GM12878 (cell line): ENCODE results near the gene NPLOC4. TPM values are rescaled to one million over a fixed set of nuclear protein-coding genes. Genes with fewer than 3 reads are reported as not detected.
A peak's percentile ranks its signal among the peaks of the same experiment; 100 is the strongest.

Source experiments
- BACH1 ChIP-seq: fragments of 450-650 bp; IDR thresholded peaks from 2 replicates; pipeline ENCODE4 v1.6.1; 2017; ENCODE audit warnings: mild to moderate bottlenecking, borderline replicate concordance
- CBFB ChIP-seq: IDR thresholded peaks from 2 replicates; pipeline ENCODE4 v1.6.1; 2016; ENCODE audit warnings: antibody characterized with exemption, low read depth
- CBX3 ChIP-seq: fragments of 200-600 bp; sonication (generic); IDR thresholded peaks from 2 replicates; pipeline ENCODE4 v1.6.1; 2016; ENCODE audit warnings: low read depth, borderline replicate concordance
- CHD2 ChIP-seq: IDR thresholded peaks from 2 replicates; pipeline ENCODE4 v1.6.1; 2011; ENCODE audit warnings: low read depth, low read length, improper control_type of control experiment, borderline replicate concordance
- DPF2 ChIP-seq: fragments of 450-650 bp; IDR thresholded peaks from 2 replicates; pipeline ENCODE4 v1.6.1; 2017; ENCODE audit warnings: mild to moderate bottlenecking
- ESRRA ChIP-seq: IDR thresholded peaks from 2 replicates; pipeline ENCODE4 v1.6.1; 2012; ENCODE audit warnings: mild to moderate bottlenecking, low read length, improper control_type of control experiment
- HCFC1 ChIP-seq: fragments of 150-350 bp; IDR thresholded peaks from 2 replicates; pipeline ENCODE4 v1.6.1; 2014; ENCODE audit warnings: low read length
- KAT2A ChIP-seq: conservative IDR thresholded peaks from 2 replicates; pipeline ENCODE4 v1.6.1; 2011; ENCODE audit warnings: low read depth, low read length; ENCODE audit not compliant: control insufficient read depth
- LARP7 ChIP-seq: fragments of 450-650 bp; IDR thresholded peaks from 2 replicates; pipeline ENCODE4 v1.6.1; 2017; ENCODE audit warnings: mild to moderate bottlenecking
- PAX5 ChIP-seq: IDR thresholded peaks from 2 replicates; pipeline ENCODE4 v1.6.1; 2011; ENCODE audit warnings: low read depth, low read length, borderline replicate concordance
- POLR2AphosphoS2 ChIP-seq: IDR thresholded peaks from 2 replicates; pipeline ENCODE4 v1.6.1; 2011; ENCODE audit warnings: low read depth, mild to moderate bottlenecking, low read length, improper control_type of control experiment, moderate library complexity
- POLR2AphosphoS5 ChIP-seq: IDR thresholded peaks from 2 replicates; pipeline ENCODE4 v1.6.1; 2011; ENCODE audit warnings: mild to moderate bottlenecking, low read length, inconsistent platforms
- RB1 ChIP-seq: fragments of 450-650 bp; formaldehyde crosslinking; IDR thresholded peaks from 2 replicates; pipeline ENCODE4 v1.6.1; 2017; ENCODE audit warnings: mild to moderate bottlenecking, borderline replicate concordance
- SIN3A ChIP-seq: IDR thresholded peaks from 2 replicates; pipeline ENCODE4 v1.6.1; 2012; ENCODE audit warnings: low read depth, low read length, improper control_type of control experiment
- SMARCA5 ChIP-seq: fragments of 450-650 bp; IDR thresholded peaks from 2 replicates; pipeline ENCODE4 v1.6.1; 2017; ENCODE audit warnings: mild to moderate bottlenecking
- SMC3 ChIP-seq: IDR thresholded peaks from 2 replicates; pipeline ENCODE4 v1.6.1; 2011; ENCODE audit warnings: low read length, improper control_type of control experiment, borderline replicate concordance
- SP1 ChIP-seq: IDR thresholded peaks from one replicate; pipeline ENCODE4 v1.6.1; 2011; ENCODE audit warnings: low read depth, low read length
- SREBF1 ChIP-seq: IDR thresholded peaks from 2 replicates; pipeline ENCODE4 v1.6.1; 2012; ENCODE audit warnings: mild to moderate bottlenecking, low read length
- SUPT20H ChIP-seq: IDR thresholded peaks from 2 replicates; pipeline ENCODE4 v1.6.1; 2011; ENCODE audit warnings: low read depth, mild to moderate bottlenecking, low read length, moderate library complexity, borderline replicate concordance; ENCODE audit not compliant: control insufficient read depth
- WRNIP1 ChIP-seq: IDR thresholded peaks from 2 replicates; pipeline ENCODE4 v1.6.1; 2011; ENCODE audit warnings: low read depth, low read length, improper control_type of control experiment, borderline replicate concordance
- polyA plus RNA-seq, 11 experiments: library from polyadenylated mRNA; depleted of rRNA in 4 of 11; unstranded in 6 of 11; stranded (reverse) in 5 of 11; fragments of >200 nt; fragmentation: Nextera tagmentation in 4 of 11; fragmentation: Illumina TruSeq in 1 of 11; extraction: Ambion mirVana in 4 of 11; extraction: Trizol in 1 of 11; gene quantifications; 1 replicate in 1 of 11; 2 replicates in 10 of 11; pipeline versions ENCODE4 v1.2.1 to v1.2.3, GENCODE V29; 2011 to 2016; ENCODE audit warnings: inconsistent platforms in 2 of 11, missing spikeins in 2 of 11, low read depth in 1 of 11
- total RNA-seq, 4 experiments: library from RNA; depleted of rRNA in 3 of 4; stranded (reverse); fragments of >200 nt in 3 of 4; fragmentation: Illumina TruSeq in 1 of 4; extraction: Trizol in 1 of 4; gene quantifications; 2 replicates each; pipeline versions ENCODE4 v1.2.1 to v1.2.3, GENCODE V29; 2013 to 2021
- TF ChIP-seq, protein P1 (sequence below): IDR thresholded peaks from 2 replicates; pipeline ENCODE4 v1.6.1; 2011; ENCODE audit warnings: low read depth, low read length, improper control_type of control experiment, borderline replicate concordance
- TF ChIP-seq, protein P2 (sequence below): fragments of 450-650 bp; IDR thresholded peaks from 2 replicates; pipeline ENCODE4 v1.6.1; 2017; ENCODE audit warnings: mild to moderate bottlenecking, low read depth, inconsistent platforms; ENCODE audit not compliant: poor library complexity, severe bottlenecking
- TF ChIP-seq, protein P3 (sequence below): IDR thresholded peaks from 2 replicates; pipeline ENCODE4 v1.6.1; 2011; ENCODE audit warnings: borderline replicate concordance, low read depth, mild to moderate bottlenecking, moderate library complexity, low read length; ENCODE audit not compliant: insufficient read depth, poor library complexity, severe bottlenecking
- TF ChIP-seq, protein P4 (sequence below): fragments of 450-650 bp; conservative IDR thresholded peaks from 2 replicates; pipeline ENCODE4 v1.6.1; 2017; ENCODE audit warnings: mild to moderate bottlenecking, moderate library complexity

Gene NPLOC4
- total and polyA plus RNA-seq, 10 of the 15 experiments (the other 5 are each of a cell fraction or from before 2014, with no cell fraction given), result 1.5 to 83.7 (median 45.8) TPM

DNA sequence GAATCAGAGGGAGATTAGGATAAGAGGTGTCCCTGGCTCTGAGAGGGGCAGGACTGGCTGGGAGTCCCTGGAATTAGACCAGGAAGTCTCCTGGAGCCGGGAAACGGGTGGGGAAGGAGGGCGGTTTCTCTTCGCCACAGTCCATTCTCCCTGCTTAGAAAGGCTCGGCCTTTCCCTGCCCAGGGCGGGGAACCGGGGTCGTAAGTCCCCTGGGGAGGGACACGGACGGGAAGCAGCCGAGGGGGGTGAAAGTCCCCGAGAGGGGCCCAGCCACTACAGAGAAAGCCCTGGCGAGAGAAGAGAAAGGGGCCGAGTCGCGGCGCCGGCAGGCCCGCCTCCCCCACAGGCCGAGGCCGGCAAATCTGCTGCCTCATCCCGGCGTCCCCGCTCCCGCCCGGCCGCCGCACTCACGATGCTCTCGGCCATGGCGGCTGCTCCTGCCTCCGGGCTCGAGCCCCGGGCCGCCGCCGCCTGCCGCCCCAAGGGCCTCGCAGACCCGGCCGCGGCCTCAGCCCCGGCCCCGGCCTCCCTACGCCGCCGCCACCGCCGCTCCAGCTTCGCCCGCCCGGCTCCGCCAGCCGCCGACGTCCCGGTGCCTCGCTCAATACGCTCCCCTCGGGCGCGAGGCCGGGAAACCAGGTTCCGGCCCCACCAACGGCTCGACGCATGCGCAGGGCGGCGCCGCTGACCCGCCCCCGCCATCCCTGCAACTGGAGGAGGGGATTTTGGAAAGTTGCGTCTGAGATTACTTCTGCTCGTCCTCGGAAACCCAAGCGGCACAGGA lies at the start of gene NPLOC4, which contains the start of gene TSPAN10 (continued):
- TF ChIP-seq PAX5 (0 out of 2 replicates have a peak, but pooled peaks have one; percentile 17), BACH1 (peak; percentile 94), SMC3 (peak; percentile 5; the same call in 1 of the 2 replicates), HCFC1 (peak; percentile 81), POLR2AphosphoS2 (peak; percentile 81; the same call in 1 of the 2 replicates), SUPT20H (no peak), POLR2AphosphoS5 (peak; percentile 68; the same call in 1 of the 2 replicates), CHD2 (peak; percentile 86), WRNIP1 (0 out of 2 replicates have a peak, but pooled peaks have one; percentile 40), RB1 (peak; percentile 97; the same call in 1 of the 2 replicates), DPF2 (peak; percentile 75), SMARCA5 (peak; percentile 95), KAT2A (no peak), CBX3 (no peak), SP1 (peak; percentile 75), SIN3A (peak; percentile 73; the same call in 1 of the 2 replicates), ESRRA (no peak; the same call in 1 of the 2 replicates), SREBF1 (0 out of 2 replicates have a peak, but pooled peaks have one; percentile 29), LARP7 (peak; percentile 100), CBFB (no peak)
- TF ChIP-seq, protein P1, sequence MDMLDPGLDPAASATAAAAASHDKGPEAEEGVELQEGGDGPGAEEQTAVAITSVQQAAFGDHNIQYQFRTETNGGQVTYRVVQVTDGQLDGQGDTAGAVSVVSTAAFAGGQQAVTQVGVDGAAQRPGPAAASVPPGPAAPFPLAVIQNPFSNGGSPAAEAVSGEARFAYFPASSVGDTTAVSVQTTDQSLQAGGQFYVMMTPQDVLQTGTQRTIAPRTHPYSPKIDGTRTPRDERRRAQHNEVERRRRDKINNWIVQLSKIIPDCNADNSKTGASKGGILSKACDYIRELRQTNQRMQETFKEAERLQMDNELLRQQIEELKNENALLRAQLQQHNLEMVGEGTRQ, result no peak
- TF ChIP-seq, protein P2, sequence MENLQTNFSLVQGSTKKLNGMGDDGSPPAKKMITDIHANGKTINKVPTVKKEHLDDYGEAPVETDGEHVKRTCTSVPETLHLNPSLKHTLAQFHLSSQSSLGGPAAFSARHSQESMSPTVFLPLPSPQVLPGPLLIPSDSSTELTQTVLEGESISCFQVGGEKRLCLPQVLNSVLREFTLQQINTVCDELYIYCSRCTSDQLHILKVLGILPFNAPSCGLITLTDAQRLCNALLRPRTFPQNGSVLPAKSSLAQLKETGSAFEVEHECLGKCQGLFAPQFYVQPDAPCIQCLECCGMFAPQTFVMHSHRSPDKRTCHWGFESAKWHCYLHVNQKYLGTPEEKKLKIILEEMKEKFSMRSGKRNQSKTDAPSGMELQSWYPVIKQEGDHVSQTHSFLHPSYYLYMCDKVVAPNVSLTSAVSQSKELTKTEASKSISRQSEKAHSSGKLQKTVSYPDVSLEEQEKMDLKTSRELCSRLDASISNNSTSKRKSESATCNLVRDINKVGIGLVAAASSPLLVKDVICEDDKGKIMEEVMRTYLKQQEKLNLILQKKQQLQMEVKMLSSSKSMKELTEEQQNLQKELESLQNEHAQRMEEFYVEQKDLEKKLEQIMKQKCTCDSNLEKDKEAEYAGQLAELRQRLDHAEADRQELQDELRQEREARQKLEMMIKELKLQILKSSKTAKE, result no peak
- TF ChIP-seq, protein P3, sequence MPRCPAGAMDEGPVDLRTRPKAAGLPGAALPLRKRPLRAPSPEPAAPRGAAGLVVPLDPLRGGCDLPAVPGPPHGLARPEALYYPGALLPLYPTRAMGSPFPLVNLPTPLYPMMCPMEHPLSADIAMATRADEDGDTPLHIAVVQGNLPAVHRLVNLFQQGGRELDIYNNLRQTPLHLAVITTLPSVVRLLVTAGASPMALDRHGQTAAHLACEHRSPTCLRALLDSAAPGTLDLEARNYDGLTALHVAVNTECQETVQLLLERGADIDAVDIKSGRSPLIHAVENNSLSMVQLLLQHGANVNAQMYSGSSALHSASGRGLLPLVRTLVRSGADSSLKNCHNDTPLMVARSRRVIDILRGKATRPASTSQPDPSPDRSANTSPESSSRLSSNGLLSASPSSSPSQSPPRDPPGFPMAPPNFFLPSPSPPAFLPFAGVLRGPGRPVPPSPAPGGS, result peak; percentile 64
- TF ChIP-seq, protein P4, sequence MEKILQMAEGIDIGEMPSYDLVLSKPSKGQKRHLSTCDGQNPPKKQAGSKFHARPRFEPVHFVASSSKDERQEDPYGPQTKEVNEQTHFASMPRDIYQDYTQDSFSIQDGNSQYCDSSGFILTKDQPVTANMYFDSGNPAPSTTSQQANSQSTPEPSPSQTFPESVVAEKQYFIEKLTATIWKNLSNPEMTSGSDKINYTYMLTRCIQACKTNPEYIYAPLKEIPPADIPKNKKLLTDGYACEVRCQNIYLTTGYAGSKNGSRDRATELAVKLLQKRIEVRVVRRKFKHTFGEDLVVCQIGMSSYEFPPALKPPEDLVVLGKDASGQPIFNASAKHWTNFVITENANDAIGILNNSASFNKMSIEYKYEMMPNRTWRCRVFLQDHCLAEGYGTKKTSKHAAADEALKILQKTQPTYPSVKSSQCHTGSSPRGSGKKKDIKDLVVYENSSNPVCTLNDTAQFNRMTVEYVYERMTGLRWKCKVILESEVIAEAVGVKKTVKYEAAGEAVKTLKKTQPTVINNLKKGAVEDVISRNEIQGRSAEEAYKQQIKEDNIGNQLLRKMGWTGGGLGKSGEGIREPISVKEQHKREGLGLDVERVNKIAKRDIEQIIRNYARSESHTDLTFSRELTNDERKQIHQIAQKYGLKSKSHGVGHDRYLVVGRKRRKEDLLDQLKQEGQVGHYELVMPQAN, result peak; percentile 97
